Smooth muscle cell of the coronary artery (primary cell): ENCODE data around the gene ADPRM. TPM values are rescaled to one million over a fixed set of nuclear protein-coding genes. Genes with fewer than 3 reads are reported as not detected.

Source experiments
- total RNA-seq: library from RNA; depleted of rRNA; stranded (reverse); fragments of >200 nt; gene quantifications from 2 replicates; pipeline ENCODE4 v1.2.3, GENCODE V29; 2014; ENCODE audit warnings: low replicate concordance

The ADPRM gene, protein sequence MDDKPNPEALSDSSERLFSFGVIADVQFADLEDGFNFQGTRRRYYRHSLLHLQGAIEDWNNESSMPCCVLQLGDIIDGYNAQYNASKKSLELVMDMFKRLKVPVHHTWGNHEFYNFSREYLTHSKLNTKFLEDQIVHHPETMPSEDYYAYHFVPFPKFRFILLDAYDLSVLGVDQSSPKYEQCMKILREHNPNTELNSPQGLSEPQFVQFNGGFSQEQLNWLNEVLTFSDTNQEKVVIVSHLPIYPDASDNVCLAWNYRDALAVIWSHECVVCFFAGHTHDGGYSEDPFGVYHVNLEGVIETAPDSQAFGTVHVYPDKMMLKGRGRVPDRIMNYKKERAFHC
- total RNA-seq = 9.2 and 13.4 TPM in 2 replicates

DNA sequence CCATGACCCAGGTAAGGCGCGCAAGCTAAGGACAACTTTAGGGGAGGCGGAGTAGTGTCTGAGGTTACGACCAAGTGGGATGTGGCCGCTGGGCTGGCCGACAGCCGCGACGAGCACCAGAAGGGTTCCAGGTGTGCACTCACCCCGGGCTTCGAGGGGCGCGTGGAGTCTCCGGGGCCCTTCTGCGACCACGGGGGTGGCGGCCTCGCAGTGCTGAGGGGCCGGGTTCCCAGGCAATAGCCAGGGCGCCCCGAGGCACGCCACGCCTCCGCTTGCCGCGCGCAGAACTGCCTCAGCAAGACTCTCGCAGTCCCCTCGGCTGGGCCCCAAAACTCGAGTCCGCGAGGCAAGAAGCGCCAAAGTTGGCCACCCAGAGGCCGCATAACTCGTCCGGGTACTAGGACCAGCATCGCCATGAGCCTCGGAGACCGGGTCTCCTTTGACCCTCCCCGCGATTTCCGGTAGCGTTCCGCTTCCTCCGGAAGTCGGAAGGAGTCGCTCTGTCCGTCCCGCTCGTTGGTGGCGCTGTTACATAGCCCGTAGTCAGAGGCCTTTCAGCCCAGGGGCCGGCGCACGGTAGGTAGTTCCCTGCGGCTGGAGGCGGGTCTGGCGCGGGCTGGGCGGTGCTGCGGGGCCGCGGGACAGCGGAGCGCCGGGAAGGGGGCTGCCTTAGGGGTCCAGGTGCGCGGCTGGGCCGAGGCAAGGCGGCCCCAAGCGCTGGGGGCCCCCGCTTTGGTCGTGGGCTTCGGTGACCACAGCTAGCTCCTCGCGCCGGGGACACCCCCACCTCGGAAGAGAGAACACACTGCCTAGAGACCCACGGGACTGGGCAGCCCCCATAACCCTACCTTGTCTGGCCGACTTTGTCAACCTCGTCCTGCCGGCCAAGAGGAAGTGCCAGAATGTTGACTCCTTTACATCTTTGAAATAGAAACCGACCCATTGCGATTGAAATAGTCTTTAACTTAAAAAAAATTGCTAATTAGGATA is at the start of gene ADPRM, which contains the start of gene SCO1:
Gene ADPRM, plus strand, starts transcription at position 503 of the 990 bp plus-strand sequence. CDS start 7,333 bp downstream, outside the sequence.
Gene SCO1, minus strand, starts transcription at position 442 of the 990 bp plus-strand sequence. Its CDS starts 26 bp downstream, at position 416.

DNA sequence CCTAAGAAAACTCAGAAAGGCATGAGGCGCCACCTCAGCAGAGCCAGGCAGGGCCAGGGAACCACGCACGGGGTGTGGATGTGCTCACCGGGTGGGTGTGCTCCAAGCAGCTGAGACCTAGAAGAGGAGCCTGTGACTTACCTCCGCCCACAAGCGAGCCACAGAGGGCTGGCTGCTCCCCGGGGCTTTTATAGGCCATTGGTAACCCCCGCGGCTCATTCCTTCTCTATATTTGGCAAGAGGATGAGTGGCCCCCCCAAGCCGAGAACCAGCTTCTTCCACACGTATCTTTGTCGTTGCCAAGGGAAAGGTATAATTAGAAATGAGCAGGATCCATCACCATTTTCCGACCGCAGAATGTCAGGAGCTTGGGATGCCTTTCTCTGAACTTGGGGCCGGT is 40.2 kb upstream of the ADPRM start, which contains the start of gene MYH3:
Gene MYH3, minus strand, starts transcription at position 162 of the 400 bp plus-strand sequence. CDS start 2,245 bp downstream, outside the sequence.

DNA sequence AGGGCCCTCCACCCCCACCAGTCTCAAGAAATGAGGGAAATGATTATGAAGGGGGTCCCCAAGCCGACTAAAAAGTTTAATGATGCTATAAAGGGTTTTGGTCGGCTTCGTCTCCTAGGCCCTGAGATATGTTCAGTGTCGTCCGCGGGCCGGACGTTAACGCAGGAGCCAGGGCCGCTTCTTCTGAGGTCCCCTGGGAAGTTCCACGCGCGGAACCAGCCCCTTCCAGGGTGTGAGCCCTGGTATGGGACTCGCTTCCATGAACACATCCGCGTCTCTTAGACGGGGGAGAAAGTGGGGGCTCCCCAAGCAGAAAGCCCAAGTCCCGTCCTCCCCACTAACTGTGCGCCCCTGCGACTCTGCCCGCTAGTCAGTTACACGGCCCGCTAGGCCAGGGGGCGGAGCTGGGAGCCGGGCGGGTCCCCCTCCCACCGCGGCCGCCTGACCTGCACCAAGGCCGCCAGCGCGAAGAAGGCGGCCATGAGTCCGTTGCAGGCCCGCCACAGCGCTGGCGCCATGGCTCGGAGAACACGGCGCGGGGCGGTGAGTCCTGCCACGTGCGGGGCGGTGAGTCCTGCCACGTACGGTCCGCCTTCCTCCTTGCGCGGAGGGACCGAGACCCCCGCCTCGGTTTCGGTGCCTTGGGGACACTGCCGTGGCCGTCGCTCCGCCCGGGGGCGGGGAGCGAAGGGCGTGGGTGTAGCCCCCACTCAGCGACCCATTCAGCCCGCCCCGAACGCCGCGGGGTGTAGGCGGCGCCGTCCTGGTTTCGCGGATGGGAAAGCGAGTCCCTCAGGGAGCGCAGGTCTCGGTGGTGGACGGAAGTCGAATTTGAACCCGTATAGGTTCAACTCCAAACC is 32.2 kb downstream of the ADPRM start, which contains the start of gene TMEM220:
Gene TMEM220, minus strand, starts transcription at position 690 of the 860 bp plus-strand sequence. Its CDS starts 172 bp downstream, at position 518.

Other genes with a start within 250 kb of the ADPRM start
- not detected in 2 replicates for gene MYH4, start 228.0 kb upstream of the ADPRM start, total RNA-seq
- gene MYH1, start 179.1 kb upstream of the ADPRM start, total RNA-seq = not detected in 2 replicates
- gene MYH2, start 147.9 kb upstream of the ADPRM start, total RNA-seq = not detected in 2 replicates
- 0.30 and 0.59 TPM in 2 replicates for gene MYH3, start 40.3 kb upstream of the ADPRM start, total RNA-seq
- 9.8 and 41.6 TPM in 2 replicates for gene SCO1, start 61 bp upstream of the ADPRM start, total RNA-seq
- gene TMEM220, start 32.4 kb downstream of the ADPRM start, total RNA-seq = 1.7 and 2.7 TPM in 2 replicates
- not detected in 2 replicates for gene TMEM238L, start 106.5 kb downstream of the ADPRM start, total RNA-seq
- not detected in 2 replicates for gene PIRT, start 140.5 kb downstream of the ADPRM start, total RNA-seq